K562 (cell line): Measurements from ENCODE around the gene UIMC1. TPM values are rescaled to one million over a fixed set of nuclear protein-coding genes. Genes with fewer than 3 reads are reported as not detected.
A peak's percentile ranks its signal among the peaks of the same experiment; 100 is the strongest.

Source experiments
- ARID3A ChIP-seq: IDR thresholded peaks from 2 replicates; pipeline ENCODE4 v1.6.1; 2012; ENCODE audit warnings: low read depth, low read length, improper control_type of control experiment, borderline replicate concordance
- BRD9 ChIP-seq: fragments of 450-650 bp; IDR thresholded peaks from 2 replicates; pipeline ENCODE4 v1.6.1; 2018; ENCODE audit warnings: low read depth; ENCODE audit not compliant: partially characterized antibody
- BRF2 ChIP-seq: IDR thresholded peaks from 3 replicates; pipeline ENCODE4 v1.6.1; 2011; ENCODE audit warnings: borderline replicate concordance, mild to moderate bottlenecking; ENCODE audit not compliant: insufficient read length, insufficient read depth
- E2F3 ChIP-seq: fragments of 250-450 bp; sonication (Bioruptor Pico); IDR thresholded peaks from 2 replicates; pipeline ENCODE4 v1.4.0; 2020; ENCODE audit warnings: mild to moderate bottlenecking
- ELF1 ChIP-seq: fragments of 200-800 bp; sonication (Bioruptor generic); IDR thresholded peaks from 2 replicates; pipeline ENCODE4 v1.6.1; 2016; ENCODE audit warnings: missing genetic modification characterization, missing compliant biosample characterization
- FOXA3 ChIP-seq, 2 experiments: fragments of 450-650 bp in 1 of 2; sonication (generic) in 1 of 2; formaldehyde crosslinking; IDR thresholded peaks in 1 of 2; conservative IDR thresholded peaks in 1 of 2; 2 replicates each; pipeline versions ENCODE4 v1.4.0 to v1.8.0; 2020 to 2022; ENCODE audit warnings: mild to moderate bottlenecking in 2 of 2, missing genetic modification reagents in 1 of 2
- MAFG ChIP-seq: fragments of 450-650 bp; conservative IDR thresholded peaks from 2 replicates; pipeline ENCODE4 v1.6.1; 2016; ENCODE audit warnings: missing genetic modification characterization, missing compliant biosample characterization
- MAFK ChIP-seq: IDR thresholded peaks from 2 replicates; pipeline ENCODE4 v1.6.1; 2011; ENCODE audit warnings: low read length, improper control_type of control experiment
- PCBP1 ChIP-seq: fragments of 200-400 bp; formaldehyde crosslinking; IDR thresholded peaks from 2 replicates; pipeline ENCODE4 v1.6.1; 2018; ENCODE audit warnings: mild to moderate bottlenecking, low read depth, low read length; ENCODE audit not compliant: poor library complexity, severe bottlenecking
- POLR3A ChIP-seq: IDR thresholded peaks from 2 replicates; pipeline ENCODE4 v1.6.1; 2011; ENCODE audit warnings: borderline replicate concordance, mild to moderate bottlenecking, moderate library complexity; ENCODE audit not compliant: insufficient read length, insufficient read depth; ENCODE audit errors: extremely low read depth
- RAD21 ChIP-seq, 2 experiments: fragments of 250-450 bp in 1 of 2; fragments of 450-650 bp in 1 of 2; sonication (Bioruptor Pico) in 1 of 2; formaldehyde crosslinking in 1 of 2; IDR thresholded peaks in 1 of 2; conservative IDR thresholded peaks in 1 of 2; 2 replicates each; pipeline versions ENCODE4 v1.4.0 to v1.8.0; 2020 to 2022; ENCODE audit warnings: mild to moderate bottlenecking in 2 of 2, moderate library complexity in 1 of 2
- RBM15 ChIP-seq: fragments of 200-400 bp; formaldehyde crosslinking; IDR thresholded peaks from 2 replicates; pipeline ENCODE4 v1.6.1; 2018; ENCODE audit warnings: mild to moderate bottlenecking, low read length, moderate library complexity; ENCODE audit not compliant: insufficient read depth
- STAT6 ChIP-seq: sonication (generic); formaldehyde crosslinking; IDR thresholded peaks from 2 replicates; pipeline ENCODE4 v1.8.1; 2023; ENCODE audit warnings: mild to moderate bottlenecking, missing genetic modification reagents
- TAL1 ChIP-seq: fragments of 450-650 bp; IDR thresholded peaks from 2 replicates; pipeline ENCODE4 v1.6.1; 2016; ENCODE audit warnings: mild to moderate bottlenecking
- THRA ChIP-seq: fragments of 450-650 bp; IDR thresholded peaks from 2 replicates; pipeline ENCODE4 v1.6.1; 2017; ENCODE audit warnings: mild to moderate bottlenecking, moderate library complexity
- XRCC3 ChIP-seq: fragments of 450-650 bp; IDR thresholded peaks from 2 replicates; pipeline ENCODE4 v1.6.1; 2017; ENCODE audit warnings: mild to moderate bottlenecking, moderate library complexity
- ZNF324 ChIP-seq: fragments of 250-450 bp; sonication (Bioruptor Pico); IDR thresholded peaks from 2 replicates; pipeline ENCODE4 v1.4.0; 2020; ENCODE audit warnings: mild to moderate bottlenecking
- ZNF644 ChIP-seq: fragments of 200-800 bp; sonication (Bioruptor generic); IDR thresholded peaks from 2 replicates; pipeline ENCODE4 v1.6.1; 2016; ENCODE audit warnings: low read depth, missing genetic modification characterization, missing compliant biosample characterization
- ZNF75A ChIP-seq: fragments of 450-650 bp; formaldehyde crosslinking; IDR thresholded peaks from 2 replicates; pipeline ENCODE4 v1.4.0; 2020; ENCODE audit warnings: mild to moderate bottlenecking
- ZNF766 ChIP-seq: fragments of 200-800 bp; sonication (Bioruptor generic); conservative IDR thresholded peaks from 2 replicates; pipeline ENCODE4 v1.6.1; 2016; ENCODE audit warnings: missing genetic modification characterization, missing compliant biosample characterization
- ZSCAN32 ChIP-seq: fragments of 450-650 bp; formaldehyde crosslinking; IDR thresholded peaks from 2 replicates; pipeline ENCODE4 v1.4.0; 2020; ENCODE audit warnings: mild to moderate bottlenecking, moderate library complexity
- polyA plus RNA-seq, 8 experiments: library from polyadenylated mRNA; depleted of rRNA in 4 of 8; stranded (reverse) in 5 of 8; unstranded in 3 of 8; fragments of >200 nt; fragmentation: Nextera tagmentation in 2 of 8; fragmentation: Illumina TruSeq in 1 of 8; extraction: Ambion mirVana in 2 of 8; extraction: Trizol in 1 of 8; gene quantifications; 2 replicates each; pipeline versions ENCODE4 v1.2.1 to v1.2.3, GENCODE V29; 2011 to 2014; ENCODE audit warnings: inconsistent platforms in 1 of 8, missing spikeins in 1 of 8
- total RNA-seq, 7 experiments: library from RNA; depleted of rRNA in 6 of 7; stranded (reverse); fragments of >200 nt in 6 of 7; fragmentation: Illumina TruSeq in 2 of 7; extraction: Trizol in 2 of 7; gene quantifications; 2 replicates each; pipeline versions ENCODE4 v1.2.1 to v1.2.3, GENCODE V29; 2011 to 2021; ENCODE audit warnings: low replicate concordance in 1 of 7

UIMC1 gene
- total and polyA plus RNA-seq, 9 of the 15 experiments (the other 6 are each of a cell fraction or from before 2014, with no cell fraction given): 14.9 to 51.7 (median 36.8) TPM

- TF ChIP-seq RAD21 (CRISPR knock-in tag; conservative IDR thresholded peaks at IDR 0.05 in 1 of 2, IDR thresholded peaks at IDR 0.05 in 1 of 2): peak in 1 of 2 experiments; percentile 32; a peak in 1 of 4 replicates
- peak; percentile 99 for TF ChIP-seq TAL1
- TF ChIP-seq ARID3A: no peak
- TF ChIP-seq PCBP1: no peak
- peak; percentile 65; the same call in 1 of the 2 replicates for TF ChIP-seq ZNF766 (CRISPR knock-in tag)
- peak in 1 of 2 experiments; percentile 65; a peak in 2 of 4 replicates for TF ChIP-seq FOXA3 (CRISPR knock-in tag; conservative IDR thresholded peaks at IDR 0.05 in 1 of 2, IDR thresholded peaks at IDR 0.05 in 1 of 2)
- TF ChIP-seq ZNF644 (tag): peak; percentile 63
- peak; percentile 57 for TF ChIP-seq ELF1 (tag)
- TF ChIP-seq XRCC3: peak; percentile 91
- TF ChIP-seq ZNF324 (CRISPR knock-in tag): no peak
- no peak; the same call in 1 of the 2 replicates for TF ChIP-seq MAFK
- TF ChIP-seq E2F3 (CRISPR knock-in tag): no peak
- TF ChIP-seq POLR3A: no peak
- TF ChIP-seq RBM15: no peak
- TF ChIP-seq STAT6 (CRISPR knock-in tag): no peak; the same call in 1 of the 2 replicates
- TF ChIP-seq THRA: no peak
- no peak for TF ChIP-seq ZNF75A
- TF ChIP-seq BRD9: peak; percentile 42
- peak; percentile 69 for TF ChIP-seq MAFG (tag)
- no peak for TF ChIP-seq ZSCAN32
- TF ChIP-seq BRF2: no peak
Measured at GRCh38 chr5:176994460-176995121, 12.0 kb downstream of the UIMC1 start (continued).
